HEK293 (cell line): ENCODE data around the gene CALCOCO2.

ENCODE experiments used
- BCL11A ChIP-seq: fragments of 450-650 bp; formaldehyde crosslinking; IDR thresholded peaks from 2 replicates; pipeline ENCODE4 v1.5.1; 2016; ENCODE audit warnings: low read depth, missing biosample characterization, missing genetic modification characterization
- TCF7L2 ChIP-seq: IDR thresholded peaks from 2 replicates; pipeline ENCODE4 v1.6.1; 2011; ENCODE audit warnings: low read depth, mild to moderate bottlenecking, inconsistent platforms, low read length, moderate library complexity, borderline replicate concordance
- ZEB2 ChIP-seq: fragments of 450-650 bp; formaldehyde crosslinking; IDR thresholded peaks from 2 replicates; pipeline ENCODE4 v1.5.1; 2016; ENCODE audit warnings: missing biosample characterization, missing genetic modification characterization
- ZFP41 ChIP-seq: fragments of 450-650 bp; formaldehyde crosslinking; IDR thresholded peaks from 2 replicates; pipeline ENCODE4 v1.5.1; 2016; ENCODE audit warnings: missing biosample characterization, missing genetic modification characterization, borderline replicate concordance
- ZNF138 ChIP-seq: fragments of 450-650 bp; formaldehyde crosslinking; IDR thresholded peaks from 2 replicates; pipeline ENCODE4 v1.5.1; 2016; ENCODE audit warnings: missing biosample characterization, missing genetic modification characterization, borderline replicate concordance
- ZNF274 ChIP-seq, 2 experiments: fragments of 200-500 bp in 1 of 2; fragments of 450-650 bp in 1 of 2; sonication (Bioruptor generic) in 1 of 2; formaldehyde crosslinking in 1 of 2; IDR thresholded peaks; 2 replicates each; pipeline versions ENCODE4 v1.5.1 to v1.6.1; 2014 to 2016; ENCODE audit warnings: borderline replicate concordance in 1 of 2, inconsistent platforms in 1 of 2, low read length in 1 of 2, missing biosample characterization in 1 of 2, missing genetic modification characterization in 1 of 2
- ZNF302 ChIP-seq: fragments of 450-650 bp; formaldehyde crosslinking; IDR thresholded peaks from 2 replicates; pipeline ENCODE4 v1.5.1; 2016; ENCODE audit warnings: missing biosample characterization, missing genetic modification characterization, low read depth
- ZNF623 ChIP-seq: fragments of 450-650 bp; formaldehyde crosslinking; IDR thresholded peaks from 2 replicates; pipeline ENCODE4 v1.5.1; 2016; ENCODE audit warnings: missing biosample characterization, missing genetic modification characterization
- TF ChIP-seq, protein P1 (sequence below): fragments of 450-650 bp; formaldehyde crosslinking; IDR thresholded peaks from 2 replicates; pipeline ENCODE4 v1.5.1; 2016; ENCODE audit warnings: missing biosample characterization, missing genetic modification characterization

DNA sequence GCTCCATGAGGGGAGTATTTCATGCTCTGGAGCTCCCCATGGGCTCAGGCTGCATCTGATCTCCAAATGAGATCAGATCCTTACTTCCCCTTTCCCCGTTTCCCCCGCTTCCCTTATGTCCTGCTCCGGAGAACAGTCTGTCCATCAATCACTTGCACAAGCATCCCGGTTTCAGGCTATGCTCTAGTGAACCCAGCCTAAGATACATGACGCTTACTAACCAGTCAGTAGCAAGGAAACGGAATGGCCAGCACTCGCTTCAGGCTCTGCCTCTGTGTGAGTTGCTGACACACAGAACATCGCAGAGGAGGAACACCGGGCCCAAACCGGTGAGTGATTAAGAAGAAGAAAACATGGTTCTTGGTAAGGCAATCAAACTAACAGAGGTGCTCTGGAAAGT, 52.3 kb downstream of the CALCOCO2 start:
- TF ChIP-seq, protein P1, sequence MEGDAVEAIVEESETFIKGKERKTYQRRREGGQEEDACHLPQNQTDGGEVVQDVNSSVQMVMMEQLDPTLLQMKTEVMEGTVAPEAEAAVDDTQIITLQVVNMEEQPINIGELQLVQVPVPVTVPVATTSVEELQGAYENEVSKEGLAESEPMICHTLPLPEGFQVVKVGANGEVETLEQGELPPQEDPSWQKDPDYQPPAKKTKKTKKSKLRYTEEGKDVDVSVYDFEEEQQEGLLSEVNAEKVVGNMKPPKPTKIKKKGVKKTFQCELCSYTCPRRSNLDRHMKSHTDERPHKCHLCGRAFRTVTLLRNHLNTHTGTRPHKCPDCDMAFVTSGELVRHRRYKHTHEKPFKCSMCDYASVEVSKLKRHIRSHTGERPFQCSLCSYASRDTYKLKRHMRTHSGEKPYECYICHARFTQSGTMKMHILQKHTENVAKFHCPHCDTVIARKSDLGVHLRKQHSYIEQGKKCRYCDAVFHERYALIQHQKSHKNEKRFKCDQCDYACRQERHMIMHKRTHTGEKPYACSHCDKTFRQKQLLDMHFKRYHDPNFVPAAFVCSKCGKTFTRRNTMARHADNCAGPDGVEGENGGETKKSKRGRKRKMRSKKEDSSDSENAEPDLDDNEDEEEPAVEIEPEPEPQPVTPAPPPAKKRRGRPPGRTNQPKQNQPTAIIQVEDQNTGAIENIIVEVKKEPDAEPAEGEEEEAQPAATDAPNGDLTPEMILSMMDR (tag by site-specific recombination): no peak
- no peak for TF ChIP-seq ZEB2 (tag by site-specific recombination)
- no peak for TF ChIP-seq ZNF138 (tag by site-specific recombination)
- no peak for TF ChIP-seq ZFP41
- no peak for TF ChIP-seq ZNF623 (tag by site-specific recombination)
- no peak for TF ChIP-seq ZNF274 (IDR thresholded peaks at IDR 0.05; ENCODE audit: low read length)
- no peak for TF ChIP-seq ZNF274 (tag by site-specific recombination; IDR thresholded peaks at IDR 0.05; ENCODE audit: borderline replicate concordance)
- no peak for TF ChIP-seq BCL11A (tag by site-specific recombination)
- TF ChIP-seq ZNF302 (tag by site-specific recombination): no peak
- no peak for TF ChIP-seq TCF7L2
